ENCODE results near the gene DSTYK.

Gene DSTYK

GRCh38 chr1:205179842-205180241 is 31.7 kb downstream of the DSTYK start:
- no peak for TF ChIP-seq EZH2phosphoT487 (IDR thresholded peaks at IDR 0.05; ENCODE audit: borderline replicate concordance)
- TF ChIP-seq CTCF (conservative IDR thresholded peaks at IDR 0.05; ENCODE audit: low read length), result no peak

GRCh38 chr1:205172729-205173366 is 38.7 kb downstream of the DSTYK start:
- Histone ChIP-seq H3K9ac (ENCODE audit: low read depth, low read length, poor library complexity, severe bottlenecking) (no peak overlapping the region), H3K79me2 (ENCODE audit: insufficient read depth, low read length) (no peaks in the 10 kb centered on the region), H3K4me3 (ENCODE audit: low read length, poor library complexity, severe bottlenecking) (no peak overlapping the region), H3K36me3 (ENCODE audit: insufficient read depth, low read length) (peaks cover 38% of the 10 kb centered on the region; the same call in 1 of the 2 replicates), H2AFZ (ENCODE audit: low read length) (no peak overlapping the region), H3K9me2 (replicated peaks; ENCODE audit: low read depth, low read length) (no peaks in the 10 kb centered on the region), H3F3A (ENCODE audit: low read depth) (no peaks in the 10 kb centered on the region), H3K4me1 (ENCODE audit: insufficient read depth, low read length, poor library complexity, severe bottlenecking) (peaks cover 6% of the 10 kb centered on the region), H3K27me3 (ENCODE audit: insufficient read depth, low read length, poor library complexity, severe bottlenecking) (no peaks in the 10 kb centered on the region), H3K4me2 (ENCODE audit: low read depth, low read length, poor library complexity, severe bottlenecking) (no peak overlapping the region), H4K20me1 (ENCODE audit: insufficient read depth, low read length, poor library complexity, severe bottlenecking) (no peaks in the 10 kb centered on the region), H3K9me3 (ENCODE audit: insufficient read depth, low read depth, low read length) (no peaks in the 10 kb centered on the region)
- TF ChIP-seq EZH2phosphoT487 (IDR thresholded peaks at IDR 0.05; ENCODE audit: borderline replicate concordance), result no peak
- no peak for TF ChIP-seq CTCF (conservative IDR thresholded peaks at IDR 0.05; ENCODE audit: low read length)

More at GRCh38 chr1:205179842-205180241, 31.7 kb downstream of the DSTYK start:
- H2AFZ ChIP-seq (ENCODE audit: low read length), result no peak overlapping the region
- no peaks in the 10 kb centered on the region for H3K27me3 ChIP-seq (ENCODE audit: insufficient read depth, low read length, poor library complexity, severe bottlenecking)
- no peak overlapping the region for H3K4me2 ChIP-seq (ENCODE audit: low read depth, low read length, poor library complexity, severe bottlenecking)
- peaks cover 32% of the 10 kb centered on the region; the same call in 1 of the 2 replicates for H3K36me3 ChIP-seq (ENCODE audit: insufficient read depth, low read length)
- H3K9me2 ChIP-seq (replicated peaks; ENCODE audit: low read depth, low read length), result no peaks in the 10 kb centered on the region
- H3K9ac ChIP-seq (ENCODE audit: low read depth, low read length, poor library complexity, severe bottlenecking), result no peak overlapping the region
- H3F3A ChIP-seq (ENCODE audit: low read depth), result no peaks in the 10 kb centered on the region
- H3K4me3 ChIP-seq (ENCODE audit: low read length, poor library complexity, severe bottlenecking), result no peak overlapping the region
- no peaks in the 10 kb centered on the region for H3K9me3 ChIP-seq (ENCODE audit: insufficient read depth, low read depth, low read length)
- H4K20me1 ChIP-seq (ENCODE audit: insufficient read depth, low read length, poor library complexity, severe bottlenecking), result no peaks in the 10 kb centered on the region
- peaks cover 15% of the 10 kb centered on the region for H3K4me1 ChIP-seq (ENCODE audit: insufficient read depth, low read length, poor library complexity, severe bottlenecking)
- no peaks in the 10 kb centered on the region for H3K79me2 ChIP-seq (ENCODE audit: insufficient read depth, low read length)

GRCh38 chr1:205171369-205171768 is 40.1 kb downstream of the DSTYK start:
- Histone ChIP-seq H3K79me2 (ENCODE audit: insufficient read depth, low read length) (no peaks in the 10 kb centered on the region), H3K4me1 (ENCODE audit: insufficient read depth, low read length, poor library complexity, severe bottlenecking) (peaks cover 6% of the 10 kb centered on the region), H3K36me3 (ENCODE audit: insufficient read depth, low read length) (peaks cover 47% of the 10 kb centered on the region; the same call in 1 of the 2 replicates), H4K20me1 (ENCODE audit: insufficient read depth, low read length, poor library complexity, severe bottlenecking) (no peaks in the 10 kb centered on the region), H3K9me2 (replicated peaks; ENCODE audit: low read depth, low read length) (no peaks in the 10 kb centered on the region), H3K4me2 (ENCODE audit: low read depth, low read length, poor library complexity, severe bottlenecking) (no peak overlapping the region), H3K9ac (ENCODE audit: low read depth, low read length, poor library complexity, severe bottlenecking) (no peak overlapping the region), H3F3A (ENCODE audit: low read depth) (no peaks in the 10 kb centered on the region), H2AFZ (ENCODE audit: low read length) (no peak overlapping the region), H3K4me3 (ENCODE audit: low read length, poor library complexity, severe bottlenecking) (no peak overlapping the region), H3K27me3 (ENCODE audit: insufficient read depth, low read length, poor library complexity, severe bottlenecking) (no peaks in the 10 kb centered on the region), H3K9me3 (ENCODE audit: insufficient read depth, low read depth, low read length) (no peaks in the 10 kb centered on the region)
- TF ChIP-seq EZH2phosphoT487 (IDR thresholded peaks at IDR 0.05; ENCODE audit: borderline replicate concordance), result no peak
- TF ChIP-seq CTCF (conservative IDR thresholded peaks at IDR 0.05; ENCODE audit: low read length), result no peak
